Measurements from ENCODE around the gene SCN8A. TPM values are rescaled to one million over a fixed set of nuclear protein-coding genes. Genes with fewer than 3 reads are reported as not detected.

SCN8A gene
- total and polyA plus RNA-seq, 2 donors (not counting 3 experiments of a cell fraction or from before 2014, with no cell fraction given) = 9.4 to 20.4 TPM

GRCh38 chr12:51647647-51648046 lies 56.6 kb downstream of the SCN8A start:
- no peak overlapping the region for H3K4me2 ChIP-seq (ENCODE audit: insufficient read depth, low read length)
- DNase-seq (ENCODE audit: low read depth, low spot score) = no peak
- H3K4me3 ChIP-seq (replicated peaks in 1 of 3; ENCODE audit: insufficient read depth in 1 of 3, low read depth in 1 of 3, low read length in 3 of 3) = no peak overlapping the region
- intact Hi-C loops (cut with micrococcal nuclease) = no loop called here
- POLR2A ChIA-PET = no interaction called here
- FAIRE-seq = no peak
- no peaks in the 10 kb centered on the region for H3K79me2 ChIP-seq (ENCODE audit: control insufficient read depth, insufficient read depth, low read length)
- H4K20me1 ChIP-seq (replicated peaks; ENCODE audit: control insufficient read depth, extremely low read depth, insufficient read depth, low read length) = no peaks in the 10 kb centered on the region
- TF ChIP-seq FOS (IDR thresholded peaks at IDR 0.05; ENCODE audit: borderline replicate concordance, insufficient read depth, low read length) = no peak
- no peak for TF ChIP-seq MYC (IDR thresholded peaks at IDR 0.05; ENCODE audit: low read depth, low read length)
- TF ChIP-seq MAX (IDR thresholded peaks at IDR 0.05; ENCODE audit: insufficient read depth, insufficient read length) = no peak
- no peak for TF ChIP-seq POLR2A (IDR thresholded peaks at IDR 0.05; ENCODE audit: low read depth, low read length)
- no peak for TF ChIP-seq GATA2 (IDR thresholded peaks at IDR 0.05; ENCODE audit: insufficient read depth, insufficient read length, low read depth, low read length)
- TF ChIP-seq JUN (IDR thresholded peaks at IDR 0.05; ENCODE audit: borderline replicate concordance, insufficient read depth, insufficient read length, low read depth) = no peak
- TF ChIP-seq EZH2 (IDR thresholded peaks at IDR 0.05; ENCODE audit: borderline replicate concordance, low read depth, low read length, severe bottlenecking) = no peak
- TF ChIP-seq CTCF (IDR thresholded peaks at IDR 0.05; ENCODE audit: extremely low read depth in 1 of 2, insufficient read depth in 1 of 2, low read depth in 1 of 2, low read length in 2 of 2) = no peak
- no peak for TF ChIP-seq POLR2AphosphoS5 (IDR thresholded peaks at IDR 0.05; ENCODE audit: insufficient read depth, low read depth, low read length)
- H3K36me3 ChIP-seq (ENCODE audit: control insufficient read depth in 2 of 2, extremely low read depth in 1 of 2, insufficient read depth in 2 of 2, low read length in 2 of 2) = no peaks in the 10 kb centered on the region
- H3K27ac ChIP-seq (ENCODE audit: insufficient read depth, low read depth, low read length) = no peak overlapping the region
- BruUV-seq (replicated peaks) = no TSS peak
- no peaks in the 10 kb centered on the region for H3K9me3 ChIP-seq (replicated peaks; ENCODE audit: control insufficient read depth, insufficient read depth, low read length)
- no peaks in the 10 kb centered on the region for H3K9me1 ChIP-seq (replicated peaks; ENCODE audit: control insufficient read depth, extremely low read depth, insufficient read depth, low read length)
- no peaks in the 10 kb centered on the region for H3K4me1 ChIP-seq (ENCODE audit: control insufficient read depth, extremely low read depth, insufficient read depth, low read length)
- dilution Hi-C loops (cut with MboI; ENCODE audit: extremely low pct_ligation_motif_present, low sequenced_read_pairs) = no loop called here
- no peak overlapping the region for H3K9ac ChIP-seq (replicated peaks; ENCODE audit: extremely low read depth, insufficient read depth, low read length)
- CTCF ChIA-PET = no interaction called here
- H2AFZ ChIP-seq (ENCODE audit: low read depth, low read length) = no peak overlapping the region
- peaks cover 0 to 2% of the 10 kb centered on the region in 2 experiments for H3K27me3 ChIP-seq (ENCODE audit: control insufficient read depth in 2 of 2, insufficient read depth in 2 of 2, low read length in 2 of 2)

Data from endothelial cell of umbilical vein (primary cell).